Measurements from ENCODE around the gene SDK2.

Gene SDK2

GRCh38 chr17:73585583-73585982, 58.7 kb downstream of the SDK2 start:
- DNase-seq: no peak

DNA sequence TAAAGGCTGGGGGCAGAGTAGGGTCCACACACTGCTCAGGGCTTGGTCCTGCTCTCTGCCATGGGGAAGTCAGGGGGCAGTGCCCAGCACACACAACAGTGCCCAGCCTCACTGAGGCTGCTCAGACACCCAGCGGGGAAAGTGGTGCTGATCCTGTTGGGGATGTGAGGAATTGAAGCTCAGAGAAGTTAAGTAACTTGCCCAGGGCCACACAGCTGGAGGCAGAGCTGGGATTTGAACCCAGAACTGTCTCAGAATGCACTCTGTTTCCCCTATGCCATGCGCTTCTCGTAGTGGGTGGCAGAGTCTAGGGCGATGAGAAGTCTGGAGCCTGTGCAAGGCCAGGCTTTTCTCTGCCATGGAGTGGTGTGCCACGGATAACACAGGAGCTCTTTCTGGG, 59.3 kb downstream of the SDK2 start:
- DNase-seq: no peak

- DNase-seq: no peak
Observed at GRCh38 chr17:73584049-73584448, 60.2 kb downstream of the SDK2 start.

GRCh38 chr17:73582821-73583220, 61.4 kb downstream of the SDK2 start:
- no peak for DNase-seq

GRCh38 chr17:73582359-73582758, 61.9 kb downstream of the SDK2 start:
- no peak for DNase-seq

DNA sequence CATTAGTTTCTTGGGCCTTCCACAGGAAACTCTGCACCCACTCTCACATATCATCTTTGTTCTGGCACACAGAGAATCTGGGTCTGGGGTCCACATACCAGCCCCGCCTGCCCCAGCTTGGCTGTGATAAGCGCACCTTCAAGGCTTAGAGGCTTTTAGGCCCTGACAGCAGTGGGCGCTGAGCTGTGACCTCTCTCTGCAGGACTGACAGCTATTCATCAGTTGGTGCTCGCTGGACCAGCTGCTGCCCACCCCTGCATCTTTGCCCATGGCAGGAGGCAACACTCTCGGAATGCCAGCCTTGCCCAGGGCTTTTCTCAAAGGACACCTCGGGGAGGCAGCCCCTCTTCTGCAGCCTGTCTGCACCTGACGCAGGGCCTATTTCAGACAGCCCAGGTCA, 62.9 kb downstream of the SDK2 start:
- no peak for DNase-seq

DNA sequence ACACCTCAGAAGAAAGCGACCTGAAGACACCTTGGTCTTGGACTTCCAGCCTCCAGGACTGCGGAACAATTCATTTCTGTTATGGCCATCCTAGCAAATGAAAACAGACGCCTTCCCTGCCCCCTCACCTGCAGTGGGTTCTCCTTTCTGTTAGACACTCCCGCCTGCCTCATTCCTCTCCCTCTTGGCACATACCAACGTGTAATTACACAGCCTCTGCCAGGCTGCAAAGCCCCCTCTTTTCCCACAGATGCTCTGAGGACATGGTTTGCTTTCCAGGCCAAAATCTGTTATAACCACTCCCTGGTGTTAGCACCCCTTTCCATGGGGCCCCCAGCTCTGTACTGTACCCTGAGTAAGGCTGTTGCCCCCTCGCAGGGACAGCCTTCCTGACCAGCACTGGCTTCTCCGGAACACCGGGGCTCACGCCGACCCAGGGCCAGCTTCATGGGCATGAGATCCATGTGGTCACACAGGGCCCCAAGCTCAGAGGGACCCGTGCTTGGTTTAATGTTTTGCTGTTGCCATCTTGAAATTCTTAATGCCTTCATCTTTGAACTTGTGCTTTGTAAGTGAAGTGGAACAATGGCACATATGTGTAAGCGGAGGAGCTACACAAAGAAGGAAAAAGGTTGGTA, 64.1 kb downstream of the SDK2 start:
- no peak for DNase-seq

GRCh38 chr17:73576556-73577098, 67.6 kb downstream of the SDK2 start:
- DNase-seq: no peak

- no peak for DNase-seq
Observed at GRCh38 chr17:73575470-73576221, 68.6 kb downstream of the SDK2 start.

- DNase-seq: no peak
Observed at GRCh38 chr17:73571511-73572130, 72.6 kb downstream of the SDK2 start.

DNA sequence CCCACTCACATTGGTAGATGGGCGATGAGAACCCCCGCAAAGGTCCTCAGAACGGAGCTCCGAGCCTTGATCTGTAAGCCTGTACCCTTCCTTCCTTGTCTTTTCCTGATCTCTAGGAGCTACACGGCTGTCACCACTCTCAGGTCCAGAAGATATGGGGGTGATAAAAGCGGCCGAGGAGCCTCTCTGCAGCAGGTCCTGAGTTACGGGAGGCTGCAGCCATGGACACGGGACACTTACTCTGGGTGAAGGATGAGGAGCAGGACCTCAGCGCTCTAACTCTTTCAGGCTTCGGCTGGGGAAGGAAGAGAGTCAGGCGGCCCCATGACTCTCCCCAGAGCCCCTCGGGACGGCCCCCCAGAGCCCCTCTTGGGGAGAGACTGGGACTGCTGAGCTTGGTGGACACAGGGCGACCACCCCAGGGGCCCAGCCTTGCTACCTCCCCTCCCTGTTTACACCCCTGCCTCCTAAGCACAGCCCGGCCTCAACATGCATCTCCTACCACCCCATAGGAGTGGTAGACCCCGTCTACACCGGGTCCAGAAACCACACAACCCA, 74.4 kb downstream of the SDK2 start:
- no peak for DNase-seq

- DNase-seq: no peak
Observed at GRCh38 chr17:73568934-73569333, 75.3 kb downstream of the SDK2 start.

GRCh38 chr17:73566905-73567782, 77.1 kb downstream of the SDK2 start:
- no peak for DNase-seq

GRCh38 chr17:73564843-73565242, 79.4 kb downstream of the SDK2 start:
- DNase-seq: no peak

DNA sequence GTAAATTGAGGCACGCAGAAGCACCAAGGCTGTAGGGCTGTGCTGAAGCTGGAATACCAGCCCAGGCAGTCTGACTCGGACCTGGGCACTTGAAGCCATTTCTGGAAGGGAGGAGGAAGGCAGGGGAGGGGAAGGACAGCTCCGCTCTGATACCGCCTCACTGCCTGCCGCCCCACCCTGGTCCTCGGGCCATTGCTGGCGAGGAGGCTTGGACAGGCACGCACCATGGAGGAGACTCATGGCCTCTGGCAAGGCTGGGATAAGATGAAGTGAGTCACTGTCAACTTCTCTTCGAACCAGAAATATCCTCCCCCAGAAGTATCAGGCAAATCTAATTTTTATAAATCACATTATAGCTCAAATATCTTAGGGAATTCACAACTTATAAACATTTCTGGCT, 81.3 kb downstream of the SDK2 start:
- no peak for DNase-seq

DNA sequence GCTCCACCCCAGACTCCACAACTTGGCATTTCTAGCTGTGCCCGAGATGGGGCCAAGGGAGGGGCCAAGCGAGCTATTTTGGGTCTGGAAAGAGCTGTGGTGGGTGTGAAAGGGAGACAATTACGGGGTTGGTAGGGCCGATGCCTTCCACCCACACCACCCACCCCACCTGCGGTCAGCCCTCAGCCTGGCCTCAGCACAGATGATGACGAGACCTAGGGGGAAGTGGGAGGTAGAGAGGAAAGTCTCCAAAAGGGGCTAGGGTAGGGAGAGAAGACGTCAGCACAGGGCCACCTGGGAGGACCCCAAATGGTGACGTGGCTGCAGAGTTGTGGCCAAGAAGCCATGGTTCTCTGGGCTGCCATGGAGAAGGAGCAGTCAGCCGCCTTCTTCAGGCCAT, 83.1 kb downstream of the SDK2 start:
- no peak for DNase-seq

GRCh38 chr17:73560661-73561060, 83.6 kb downstream of the SDK2 start:
- no peak for DNase-seq

- no peak for DNase-seq
Observed at GRCh38 chr17:73559532-73559931, 84.7 kb downstream of the SDK2 start.

DNA sequence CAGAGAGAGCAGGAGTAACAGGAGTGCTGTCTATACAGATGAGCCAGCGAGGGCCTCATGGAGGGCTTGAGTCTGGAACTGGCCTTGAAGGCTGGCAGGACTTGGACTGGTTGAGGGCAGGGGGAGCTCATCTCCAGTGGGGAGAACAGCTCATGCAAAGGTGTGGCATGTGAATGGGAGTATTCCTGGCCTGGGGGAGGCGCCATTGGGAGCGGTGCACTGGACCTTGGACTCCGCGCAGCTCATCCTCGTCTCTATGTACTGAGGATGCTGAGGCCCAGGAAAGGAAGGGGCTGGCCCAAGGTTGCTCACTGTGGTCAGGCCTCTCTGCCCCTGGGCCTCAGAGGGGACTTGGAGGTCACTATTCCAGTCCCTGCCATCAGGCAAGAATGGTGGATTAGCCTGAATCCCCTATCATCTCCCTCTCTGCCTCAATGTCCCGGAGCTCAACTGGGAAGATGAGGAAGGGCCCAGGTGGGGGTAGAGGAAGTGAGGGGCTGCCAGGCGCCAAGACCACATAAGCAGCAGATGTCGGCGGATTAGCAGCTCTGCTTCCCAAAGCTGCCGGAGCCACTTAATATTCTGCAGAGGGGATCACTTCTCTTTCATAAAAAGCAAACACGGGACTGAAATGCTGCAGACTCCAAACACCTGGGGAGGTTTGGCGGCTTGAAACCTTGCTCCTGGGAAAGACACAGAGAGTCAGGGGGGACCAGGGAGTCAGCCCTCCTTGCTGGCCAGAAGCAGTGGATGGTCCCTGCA, 88.9 kb downstream of the SDK2 start:
- peak; percentile 17 for DNase-seq

GRCh38 chr17:73554498-73554897, 89.7 kb downstream of the SDK2 start:
- no peak for DNase-seq

DNA sequence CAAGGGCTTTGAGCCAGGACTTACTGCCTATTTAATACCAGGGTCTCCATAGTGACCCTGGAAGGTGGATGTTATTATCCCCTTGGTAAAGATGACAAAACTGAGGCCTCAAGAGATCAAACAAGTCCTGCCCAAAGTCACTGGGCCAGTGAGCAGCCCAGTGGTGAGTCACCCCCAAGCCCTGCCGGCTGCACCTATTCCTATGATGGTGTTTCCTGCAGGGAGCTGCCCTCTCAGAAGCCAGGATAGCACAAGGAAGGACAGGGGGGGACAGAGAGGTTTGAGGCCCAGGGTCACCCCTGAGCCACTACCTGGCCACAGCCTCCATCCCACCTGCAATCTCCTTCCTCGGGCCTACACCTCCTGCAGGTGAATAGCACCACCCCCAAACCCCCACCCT, 90.9 kb downstream of the SDK2 start:
- DNase-seq: no peak

Data from NCI-H1092 treated with DMSO at 0.1 percent for 48 hours (cell line).